Activated naive CD4-positive, alpha-beta T cell treated with anti-CD3 and anti-CD28 coated beads, Interleukin-2, amount 50 U/mL, for 24 hours (primary cell): ENCODE measurements around the gene COPS6.

ENCODE experiments used
- H3K27ac Mint-ChIP-seq: one replicate; pipeline ENCODE4 v1.8.0; 2021; ENCODE audit warnings: mild to moderate bottlenecking, mixed read lengths
- H3K27me3 Mint-ChIP-seq: one replicate; pipeline ENCODE4 v1.8.0; 2021; ENCODE audit warnings: mixed read lengths
- H3K36me3 Mint-ChIP-seq: one replicate; pipeline ENCODE4 v1.8.0; 2021; ENCODE audit warnings: mixed read lengths
- H3K4me1 Mint-ChIP-seq: one replicate; pipeline ENCODE4 v1.8.0; 2021; ENCODE audit warnings: mixed read lengths
- H3K4me3 Mint-ChIP-seq: one replicate; pipeline ENCODE4 v1.8.0; 2021; ENCODE audit warnings: mild to moderate bottlenecking, mixed read lengths
- H3K9me3 Mint-ChIP-seq: one replicate; pipeline ENCODE4 v1.8.0; 2021; ENCODE audit warnings: mixed read lengths

The COPS6 gene

DNA sequence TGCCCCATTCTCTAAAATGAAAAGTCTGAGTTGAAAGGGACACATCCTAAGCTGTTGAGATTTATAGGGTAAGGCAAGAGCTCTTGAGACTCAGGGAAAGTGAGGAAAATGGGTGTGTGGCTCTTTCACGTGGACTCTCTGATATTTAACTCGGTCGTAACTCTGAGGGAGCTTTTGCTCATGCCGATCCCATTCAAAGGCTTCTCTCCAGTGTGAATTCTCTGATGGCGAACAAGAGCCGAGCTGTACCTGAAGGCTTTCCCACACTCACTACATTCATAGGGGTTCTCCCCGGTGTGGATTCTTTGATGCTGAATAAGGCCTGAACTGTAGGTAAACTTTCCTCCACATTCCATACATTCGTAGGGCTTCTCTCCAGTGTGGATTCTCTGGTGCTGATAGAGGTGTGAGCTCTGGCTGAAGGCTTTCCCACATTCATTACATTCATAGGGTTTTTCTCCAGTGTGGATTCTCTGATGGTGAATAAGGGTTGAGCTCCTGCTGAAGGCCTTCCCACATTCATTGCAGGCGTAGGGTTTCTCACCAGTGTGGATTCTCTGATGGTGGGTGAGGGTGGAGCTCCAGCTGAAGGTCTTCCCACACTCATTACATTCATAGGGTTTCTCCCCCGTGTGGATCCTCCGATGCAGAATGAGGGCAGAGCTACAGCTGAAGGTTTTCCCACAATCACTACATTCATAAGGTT is 17.6 kb upstream of the COPS6 start:
- H3K27ac Mint-ChIP-seq: no peak overlapping the region
- peaks cover 47% of the 10 kb centered on the region for H3K36me3 Mint-ChIP-seq
- no peaks in the 10 kb centered on the region for H3K4me1 Mint-ChIP-seq
- no peak overlapping the region for H3K4me3 Mint-ChIP-seq
- H3K9me3 Mint-ChIP-seq: peaks cover 13% of the 10 kb centered on the region
- H3K27me3 Mint-ChIP-seq: no peaks in the 10 kb centered on the region

DNA sequence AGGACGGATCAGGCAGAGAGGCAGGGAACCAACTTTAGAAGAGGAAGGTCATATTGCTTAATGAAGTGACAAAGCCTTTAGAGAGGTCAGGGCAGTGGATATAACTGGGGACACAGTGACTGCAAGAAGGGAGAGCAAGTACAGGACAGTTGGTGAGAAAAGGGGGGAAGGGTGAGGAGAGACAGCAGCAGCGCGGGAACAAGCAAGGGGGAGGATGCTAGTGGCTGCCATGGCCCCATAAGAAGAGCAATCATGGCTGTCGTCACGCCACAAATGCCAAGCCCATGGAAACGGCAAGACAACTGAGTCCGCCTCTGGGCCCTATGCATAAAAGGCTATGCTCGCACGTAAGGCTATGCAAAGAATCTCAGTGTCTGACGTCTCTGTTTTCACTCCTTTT is 16.3 kb upstream of the COPS6 start:
- no peaks in the 10 kb centered on the region for H3K27me3 Mint-ChIP-seq
- H3K36me3 Mint-ChIP-seq: peaks cover 51% of the 10 kb centered on the region
- peaks cover 13% of the 10 kb centered on the region for H3K9me3 Mint-ChIP-seq
- no peak overlapping the region for H3K27ac Mint-ChIP-seq
- H3K4me3 Mint-ChIP-seq: no peak overlapping the region
- peaks cover 4% of the 10 kb centered on the region for H3K4me1 Mint-ChIP-seq

DNA sequence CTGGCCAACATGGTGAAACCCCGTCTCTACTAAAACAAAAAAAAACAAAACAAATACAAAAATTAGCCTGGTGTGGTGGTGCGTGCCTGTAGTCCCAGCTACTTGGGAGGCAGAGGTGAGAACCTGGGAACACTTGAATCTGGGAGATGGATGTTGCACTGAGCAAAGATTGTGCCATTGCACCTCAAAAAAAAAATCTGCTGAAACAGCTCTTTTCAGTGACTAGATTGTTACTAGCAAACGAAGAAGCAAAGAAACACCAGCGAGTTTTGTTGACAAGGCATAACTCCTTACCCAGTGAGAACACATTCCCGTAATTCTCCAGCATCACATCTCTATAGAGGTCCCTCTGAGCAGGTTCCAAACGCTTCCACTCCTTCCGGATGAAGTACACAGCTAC is 13.9 kb upstream of the COPS6 start:
- peaks cover 13% of the 10 kb centered on the region for H3K9me3 Mint-ChIP-seq
- no peak overlapping the region for H3K4me3 Mint-ChIP-seq
- no peak overlapping the region for H3K27ac Mint-ChIP-seq
- peaks cover 49% of the 10 kb centered on the region for H3K36me3 Mint-ChIP-seq
- peaks cover 14% of the 10 kb centered on the region for H3K4me1 Mint-ChIP-seq
- H3K27me3 Mint-ChIP-seq: no peaks in the 10 kb centered on the region

DNA sequence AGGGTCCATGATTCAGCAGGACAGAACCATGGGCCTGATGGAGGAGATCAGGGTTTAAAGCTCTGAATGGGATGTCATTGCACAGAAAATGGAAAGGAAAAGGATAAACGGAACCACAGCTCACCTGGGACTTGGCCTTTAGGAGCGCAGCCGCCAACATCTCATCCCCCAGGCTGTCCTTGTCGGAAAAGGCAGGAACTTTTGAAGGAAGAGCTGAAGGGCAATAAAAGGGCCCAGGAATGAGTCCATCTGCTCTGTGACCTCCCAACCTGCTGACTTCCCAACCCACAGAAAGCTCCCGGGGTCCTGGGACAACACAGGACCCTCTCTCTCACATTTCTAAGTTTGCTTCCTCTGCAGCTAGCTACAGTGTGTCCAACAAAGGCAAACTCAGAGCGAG is 13.4 kb upstream of the COPS6 start:
- H3K36me3 Mint-ChIP-seq: peaks cover 45% of the 10 kb centered on the region
- no peaks in the 10 kb centered on the region for H3K27me3 Mint-ChIP-seq

DNA sequence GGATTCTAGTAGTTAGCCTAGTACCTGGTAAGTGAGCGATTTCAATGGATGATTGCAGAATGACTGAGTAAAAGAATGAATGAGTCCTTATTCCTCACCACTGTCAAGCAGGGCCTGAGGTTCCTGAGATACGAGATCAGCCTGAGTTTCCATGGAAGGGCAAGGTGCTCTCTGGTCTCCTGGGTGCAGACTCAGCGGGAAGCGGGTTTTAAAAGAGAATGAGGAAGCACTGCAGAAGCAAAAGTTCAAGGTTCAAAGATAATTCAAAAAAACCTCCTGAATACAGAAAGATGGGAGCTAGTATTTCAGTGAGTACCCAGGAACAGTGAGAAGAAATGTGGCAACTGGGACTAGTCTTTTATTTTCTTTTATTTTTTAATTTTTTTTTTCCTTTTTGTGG is 11.6 kb upstream of the COPS6 start:
- Mint-ChIP-seq H3K27me3 (no peaks in the 10 kb centered on the region), H3K4me3 (peak overlapping the region; percentile 23), H3K4me1 (peaks cover 29% of the 10 kb centered on the region)

More for the DNA sequence above, 13.4 kb upstream of the COPS6 start:
- Mint-ChIP-seq H3K9me3 (peaks cover 13% of the 10 kb centered on the region), H3K4me1 (peaks cover 19% of the 10 kb centered on the region), H3K27ac (no peak overlapping the region), H3K4me3 (no peak overlapping the region)

DNA sequence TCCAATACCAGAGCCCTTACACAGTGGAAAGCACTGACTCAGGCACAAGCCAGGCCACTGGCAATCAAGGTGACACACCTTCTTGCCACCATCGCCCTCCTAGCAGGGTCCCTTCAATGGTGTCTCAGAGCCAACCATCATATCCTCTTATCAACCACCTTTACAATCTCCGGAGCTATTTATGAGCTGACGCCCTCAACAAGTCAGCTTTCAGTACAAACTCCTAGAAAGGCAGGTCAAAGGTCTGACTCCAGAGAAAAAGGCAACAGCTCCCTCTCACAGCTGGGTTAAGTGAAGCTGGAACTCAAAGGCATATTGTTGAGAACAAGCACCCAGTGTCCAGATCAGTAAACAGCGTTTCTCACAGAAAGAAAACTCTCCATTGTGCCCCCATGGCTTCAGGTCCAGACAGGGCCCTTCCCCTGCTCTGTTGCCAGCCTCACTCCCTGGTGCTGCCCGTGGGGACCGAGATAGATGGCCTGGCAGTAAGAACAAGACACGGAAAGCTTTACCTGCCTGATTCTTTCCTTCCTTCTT is 9.7 kb upstream of the COPS6 start:
- Mint-ChIP-seq H3K36me3 (peaks cover 16% of the 10 kb centered on the region), H3K4me3 (peak overlapping the region; percentile 39), H3K27ac (no peak overlapping the region), H3K9me3 (no peaks in the 10 kb centered on the region), H3K27me3 (no peaks in the 10 kb centered on the region), H3K4me1 (peaks cover 37% of the 10 kb centered on the region)

More for the DNA sequence above, 11.6 kb upstream of the COPS6 start:
- H3K27ac Mint-ChIP-seq: no peak overlapping the region
- peaks cover 2% of the 10 kb centered on the region for H3K9me3 Mint-ChIP-seq
- H3K36me3 Mint-ChIP-seq: peaks cover 27% of the 10 kb centered on the region

DNA sequence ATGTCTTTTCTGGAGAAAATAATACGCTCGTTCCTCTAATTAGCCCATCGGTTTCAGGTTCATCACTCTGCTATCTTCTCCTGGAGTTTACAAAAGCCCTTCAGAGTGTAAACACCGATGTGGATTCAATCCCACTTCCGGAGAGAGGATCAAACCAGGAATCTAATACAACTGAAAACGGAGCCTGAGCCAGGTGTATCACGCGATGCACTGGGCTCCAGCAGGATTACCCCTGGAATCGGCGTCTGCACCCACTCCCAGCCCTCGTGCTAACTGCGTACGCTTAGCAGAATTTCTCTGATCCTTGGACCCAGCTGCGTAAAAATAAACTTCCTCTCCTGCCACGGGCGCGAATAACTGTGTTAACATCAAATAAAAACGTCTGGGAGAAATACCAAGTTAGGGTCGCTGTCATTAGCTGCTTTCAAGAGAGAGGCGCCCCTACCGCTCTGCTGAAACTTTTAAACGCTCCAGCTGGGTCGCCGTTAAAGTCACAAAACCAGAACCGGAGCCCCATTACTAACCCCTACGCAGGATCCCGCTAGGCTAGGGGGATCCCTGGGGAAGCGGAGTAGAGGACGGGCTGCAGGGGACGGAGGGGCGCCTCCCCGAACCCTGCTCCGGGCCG is 7.7 kb upstream of the COPS6 start:
- H3K27ac Mint-ChIP-seq: peak overlapping the region; percentile 86
- H3K9me3 Mint-ChIP-seq: no peaks in the 10 kb centered on the region
- no peaks in the 10 kb centered on the region for H3K27me3 Mint-ChIP-seq
- peaks cover 37% of the 10 kb centered on the region for H3K4me1 Mint-ChIP-seq
- peaks cover 7% of the 10 kb centered on the region for H3K36me3 Mint-ChIP-seq
- peak overlapping the region; percentile 94 for H3K4me3 Mint-ChIP-seq

DNA sequence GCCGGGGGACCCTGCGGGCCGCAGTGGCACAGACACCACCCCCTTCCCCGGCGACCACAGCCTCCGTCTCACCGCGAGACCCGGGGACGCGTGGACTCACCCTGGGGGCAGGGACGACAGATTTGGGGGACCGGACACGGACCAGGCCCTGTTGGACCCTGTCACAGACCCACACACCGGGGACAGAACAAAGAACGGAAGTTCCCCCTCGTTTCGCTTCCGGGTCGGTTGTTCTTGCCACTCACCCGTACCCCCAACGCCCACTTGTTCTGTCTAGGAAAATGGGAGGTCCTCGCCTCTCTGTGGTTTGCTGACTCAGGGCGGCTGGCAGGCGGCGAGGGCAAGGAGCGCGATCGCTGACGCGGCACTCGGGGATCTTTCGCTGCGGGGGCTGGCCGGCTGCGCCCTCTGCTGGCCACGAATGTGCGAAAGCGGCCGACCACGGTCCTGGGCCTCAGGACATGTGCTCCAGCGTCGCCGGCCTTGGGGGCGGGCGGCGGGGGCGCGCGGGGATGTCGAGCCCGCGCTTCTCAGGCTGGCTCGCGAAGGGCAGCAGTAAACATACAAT is 7.2 kb upstream of the COPS6 start, which contains the start of gene ZNF3:
Gene ZNF3, minus strand, starts transcription at position 189 of the 568 bp plus-strand sequence. CDS start 4,366 bp downstream, outside the sequence.
- Mint-ChIP-seq H3K27me3 (no peaks in the 10 kb centered on the region), H3K36me3 (peaks cover 6% of the 10 kb centered on the region), H3K4me1 (peaks cover 37% of the 10 kb centered on the region), H3K4me3 (peak within 1 kb of the TSS; percentile 94), H3K9me3 (no peaks in the 10 kb centered on the region), H3K27ac (peak within 1 kb of the TSS; percentile 91)

DNA sequence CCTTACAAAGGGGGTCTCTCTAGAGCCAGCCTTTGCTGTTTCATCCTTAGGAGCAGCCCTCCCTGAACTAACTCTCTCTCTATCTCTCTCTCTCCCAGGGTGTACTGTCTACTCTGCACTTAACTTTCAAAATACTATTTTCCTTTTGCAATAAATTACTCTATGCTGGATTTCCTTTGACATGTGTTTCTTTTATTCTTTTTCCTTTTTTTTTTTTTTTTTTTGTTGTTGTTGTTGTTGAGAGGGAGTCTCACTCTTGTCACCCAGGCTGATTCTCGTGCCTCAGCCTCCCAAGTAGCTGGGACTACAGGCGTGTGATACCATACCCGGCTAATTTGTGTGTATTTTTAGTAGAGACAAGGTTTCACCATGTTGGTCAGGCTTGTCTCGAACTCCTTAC is 5.8 kb upstream of the COPS6 start:
- Mint-ChIP-seq H3K4me3 (peak overlapping the region; percentile 94), H3K4me1 (peaks cover 37% of the 10 kb centered on the region), H3K9me3 (no peaks in the 10 kb centered on the region), H3K27ac (peak overlapping the region; percentile 62), H3K27me3 (no peaks in the 10 kb centered on the region), H3K36me3 (peaks cover 2% of the 10 kb centered on the region)

DNA sequence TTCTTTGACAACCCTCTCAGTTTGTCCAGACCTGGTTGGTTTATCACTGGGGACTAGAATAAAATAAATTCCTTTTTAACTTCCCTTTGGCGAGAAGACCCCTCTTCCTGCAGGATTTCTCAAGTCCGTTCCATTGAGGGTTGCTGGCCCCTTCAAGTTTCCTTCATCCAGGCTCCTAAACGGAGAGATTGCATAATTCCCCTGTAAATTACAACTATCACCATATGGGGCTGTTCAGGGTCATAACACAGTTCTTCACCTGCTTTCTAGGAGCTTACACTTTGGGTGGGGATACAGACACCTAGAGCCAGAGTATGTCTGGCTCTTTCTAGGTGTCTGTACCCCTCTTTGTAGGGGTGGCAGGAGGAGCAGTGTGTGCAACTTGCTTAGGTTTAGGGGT is 3.3 kb upstream of the COPS6 start:
- Mint-ChIP-seq H3K4me3 (no peak overlapping the region), H3K36me3 (peaks cover 2% of the 10 kb centered on the region), H3K27ac (no peak overlapping the region), H3K27me3 (no peaks in the 10 kb centered on the region), H3K4me1 (peaks cover 39% of the 10 kb centered on the region), H3K9me3 (no peaks in the 10 kb centered on the region)

DNA sequence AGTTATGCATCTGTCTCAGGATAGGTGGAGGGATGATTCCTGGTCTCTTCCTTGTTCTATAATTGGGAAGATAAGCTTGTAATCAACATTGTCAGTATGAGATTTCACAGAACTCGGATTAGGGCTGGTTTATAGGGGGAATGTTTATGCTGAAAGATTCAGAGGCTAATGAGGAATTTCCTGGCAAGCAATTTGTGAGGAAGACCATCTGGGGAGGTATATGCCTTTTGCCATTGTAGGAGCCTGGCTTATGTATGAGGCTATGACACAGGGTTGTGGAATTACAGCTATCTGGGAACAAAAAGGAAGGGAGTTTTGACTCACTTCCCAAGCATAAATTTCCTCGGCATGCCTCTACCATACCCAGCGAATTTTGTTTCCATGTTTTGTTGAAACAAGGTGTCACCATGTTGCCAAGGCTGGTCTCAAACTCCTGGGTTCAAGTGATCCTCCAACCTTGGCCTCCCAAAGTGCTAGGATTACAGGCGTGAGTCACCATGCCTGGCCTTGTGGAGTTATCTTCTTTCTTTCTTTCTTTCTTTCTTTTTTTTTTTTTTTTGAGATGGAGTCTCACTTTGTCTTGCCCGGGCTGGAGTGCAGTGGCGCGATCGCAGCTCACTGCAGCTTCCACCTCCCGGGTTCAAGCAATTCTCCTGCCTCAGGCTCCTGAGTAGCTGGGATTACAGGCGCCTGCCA is 1.6 kb upstream of the COPS6 start:
- Mint-ChIP-seq H3K27me3 (no peaks in the 10 kb centered on the region), H3K9me3 (no peaks in the 10 kb centered on the region), H3K4me1 (peaks cover 34% of the 10 kb centered on the region), H3K27ac (peak overlapping the region; percentile 94), H3K4me3 (peak overlapping the region; percentile 57), H3K36me3 (peaks cover 2% of the 10 kb centered on the region)

DNA sequence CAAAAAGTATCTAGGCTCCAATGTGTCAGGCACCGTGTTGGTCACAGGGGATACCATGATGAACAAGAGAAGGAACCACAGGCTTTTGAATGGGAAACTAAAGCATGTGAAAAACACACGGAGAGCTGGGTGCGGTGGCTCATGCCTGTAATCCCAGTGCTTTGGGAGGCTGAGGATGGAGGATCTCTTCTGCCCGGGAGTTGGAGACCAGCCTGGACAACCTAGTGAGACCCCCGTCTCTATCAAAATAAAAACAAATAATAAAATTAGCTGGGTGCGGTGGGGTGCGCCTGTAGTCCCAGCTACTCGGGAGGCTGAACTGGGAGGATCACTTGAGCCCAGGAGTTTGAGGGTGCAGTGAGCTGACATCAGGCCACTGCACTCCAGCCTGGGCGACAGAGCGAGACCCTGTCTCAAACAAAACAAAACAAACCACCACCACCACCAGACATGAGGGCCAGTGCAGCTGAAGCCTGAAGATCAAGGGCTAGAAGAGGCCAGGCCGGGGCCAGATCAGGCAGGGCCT is 611 bp upstream of the COPS6 start:
- Mint-ChIP-seq H3K36me3 (peaks cover 2% of the 10 kb centered on the region), H3K27me3 (no peaks in the 10 kb centered on the region), H3K4me3 (peak overlapping the region; percentile 94), H3K9me3 (no peaks in the 10 kb centered on the region), H3K27ac (peak overlapping the region; percentile 94), H3K4me1 (peaks cover 26% of the 10 kb centered on the region)

DNA sequence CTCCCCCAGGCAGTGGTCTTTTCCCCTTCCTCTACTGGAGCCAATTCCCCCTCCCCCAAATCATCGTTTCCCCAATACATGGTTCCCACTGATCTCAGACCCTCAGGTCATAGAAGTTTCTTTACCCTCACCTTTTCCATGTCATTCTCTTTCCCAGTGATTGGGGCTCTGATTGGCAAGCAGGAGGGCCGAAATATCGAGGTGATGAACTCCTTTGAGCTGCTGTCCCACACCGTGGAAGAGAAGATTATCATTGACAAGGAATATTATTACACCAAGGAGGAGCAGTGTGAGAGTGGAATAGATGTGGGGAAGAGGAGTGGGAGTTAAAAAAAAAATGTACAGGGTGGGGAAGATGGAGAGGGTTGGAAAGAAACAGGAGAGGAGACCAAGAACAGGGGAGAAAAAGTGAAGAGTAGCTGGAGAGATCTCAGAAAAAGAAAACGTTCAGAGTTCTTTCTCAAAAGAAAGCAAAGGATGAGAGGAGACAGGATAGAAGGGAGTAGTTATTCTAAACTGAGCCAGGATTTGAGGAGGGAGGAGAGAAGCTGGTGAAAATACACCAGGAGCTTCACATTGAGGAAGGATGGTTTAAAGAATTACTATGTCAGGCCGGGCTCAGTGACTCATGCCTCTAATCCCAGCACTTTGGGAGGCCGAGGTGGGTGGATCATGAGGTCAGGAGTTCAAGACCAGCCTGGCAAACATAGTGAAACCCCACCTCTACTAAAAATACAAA is 858 bp downstream of the COPS6 start:
- Mint-ChIP-seq H3K27me3 (no peaks in the 10 kb centered on the region), H3K36me3 (peaks cover 2% of the 10 kb centered on the region), H3K27ac (peak overlapping the region; percentile 94), H3K9me3 (no peaks in the 10 kb centered on the region), H3K4me1 (peaks cover 26% of the 10 kb centered on the region), H3K4me3 (peak overlapping the region; percentile 94)

DNA sequence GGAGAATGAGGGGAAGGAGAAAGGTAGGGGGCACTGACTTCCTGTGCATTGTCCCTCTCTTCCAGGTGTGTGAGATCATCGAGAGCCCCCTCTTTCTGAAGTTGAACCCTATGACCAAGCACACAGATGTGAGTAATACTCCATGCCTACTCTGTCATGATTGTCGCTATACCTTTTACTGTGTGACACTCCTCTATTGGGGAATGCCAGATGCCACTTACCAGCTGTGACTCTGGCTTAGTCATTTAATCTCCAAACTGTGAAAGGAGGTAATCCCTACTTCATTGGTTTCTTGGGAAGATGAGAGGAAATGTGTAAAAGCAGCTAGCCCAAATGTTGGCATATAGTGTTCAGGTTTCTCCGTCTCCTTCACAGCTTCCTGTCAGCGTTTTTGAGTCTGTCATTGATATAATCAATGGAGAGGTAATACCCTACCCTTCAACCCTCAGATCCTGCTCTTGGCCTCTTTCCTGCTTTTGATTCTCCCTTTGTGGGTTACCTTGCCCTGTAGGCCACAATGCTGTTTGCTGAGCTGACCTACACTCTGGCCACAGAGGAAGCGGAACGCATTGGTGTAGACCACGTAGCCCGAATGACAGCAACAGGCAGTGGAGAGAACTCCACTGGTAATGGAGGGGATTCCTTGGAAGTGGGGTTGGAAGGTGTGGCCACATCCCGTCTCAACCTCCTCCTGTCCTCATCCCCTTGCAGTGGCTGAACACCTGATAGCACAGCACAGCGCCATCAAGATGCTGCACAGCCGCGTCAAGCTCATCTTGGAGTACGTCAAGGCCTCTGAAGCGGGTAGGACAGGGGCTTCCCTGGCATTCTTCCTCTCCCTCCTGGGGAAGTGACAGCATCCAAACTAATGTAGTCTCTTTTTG is 2.0 kb downstream of the COPS6 start:
- Mint-ChIP-seq H3K4me3 (peak overlapping the region; percentile 39), H3K36me3 (peaks cover 6% of the 10 kb centered on the region), H3K4me1 (peaks cover 33% of the 10 kb centered on the region), H3K9me3 (no peaks in the 10 kb centered on the region), H3K27ac (peak overlapping the region; percentile 19), H3K27me3 (no peaks in the 10 kb centered on the region)
